Stomach (tissue), 4 donors: ENCODE measurements around the gene SSTR5.

ENCODE experiments used
- POLR2A ChIP-seq, 4 donors: fragments of 450-650 bp; IDR thresholded peaks; one replicate each; pipeline ENCODE4 v1.6.1; 2016; ENCODE audit warnings: antibody characterized with exemption in 4 of 4, control low read depth in 2 of 4, mild to moderate bottlenecking in 1 of 4, moderate library complexity in 1 of 4
- TF ChIP-seq, protein P1 (sequence below), 7 experiments: fragments of 450-650 bp in 4 of 7; fragments of 200-600 bp in 3 of 7; sonication (generic) in 3 of 7; IDR thresholded peaks; one replicate each; pipeline ENCODE4 v1.5.1; 2016 to 2019; ENCODE audit warnings: antibody characterized with exemption in 7 of 7, control low read depth in 2 of 7, mild to moderate bottlenecking in 1 of 7

GRCh38 chr16:1098266-1098991, 25.9 kb downstream of the SSTR5 start:
- TF ChIP-seq, protein P1, sequence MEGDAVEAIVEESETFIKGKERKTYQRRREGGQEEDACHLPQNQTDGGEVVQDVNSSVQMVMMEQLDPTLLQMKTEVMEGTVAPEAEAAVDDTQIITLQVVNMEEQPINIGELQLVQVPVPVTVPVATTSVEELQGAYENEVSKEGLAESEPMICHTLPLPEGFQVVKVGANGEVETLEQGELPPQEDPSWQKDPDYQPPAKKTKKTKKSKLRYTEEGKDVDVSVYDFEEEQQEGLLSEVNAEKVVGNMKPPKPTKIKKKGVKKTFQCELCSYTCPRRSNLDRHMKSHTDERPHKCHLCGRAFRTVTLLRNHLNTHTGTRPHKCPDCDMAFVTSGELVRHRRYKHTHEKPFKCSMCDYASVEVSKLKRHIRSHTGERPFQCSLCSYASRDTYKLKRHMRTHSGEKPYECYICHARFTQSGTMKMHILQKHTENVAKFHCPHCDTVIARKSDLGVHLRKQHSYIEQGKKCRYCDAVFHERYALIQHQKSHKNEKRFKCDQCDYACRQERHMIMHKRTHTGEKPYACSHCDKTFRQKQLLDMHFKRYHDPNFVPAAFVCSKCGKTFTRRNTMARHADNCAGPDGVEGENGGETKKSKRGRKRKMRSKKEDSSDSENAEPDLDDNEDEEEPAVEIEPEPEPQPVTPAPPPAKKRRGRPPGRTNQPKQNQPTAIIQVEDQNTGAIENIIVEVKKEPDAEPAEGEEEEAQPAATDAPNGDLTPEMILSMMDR (IDR thresholded peaks at IDR 0.05), result no peak
- TF ChIP-seq POLR2A (IDR thresholded peaks at IDR 0.05), result no peak
